Smooth muscle cell of the brain vasculature (primary cell): ENCODE measurements around the gene PTRHD1.
"Not testable (repeated sequence)": the region's sequence is repeated elsewhere in the genome, so short reads cannot be mapped to it uniquely, and the experiment has no call there.

Experiments used
- DNase-seq: peaks from one replicate; pipeline ENCODE4 v3.0.0-alpha.2; 2012; ENCODE audit warnings: low read depth, low spot score

The PTRHD1 gene

GRCh38 chr2:24809316-24810007 lies 16.3 kb upstream of the PTRHD1 start:
- no peak for DNase-seq

DNA sequence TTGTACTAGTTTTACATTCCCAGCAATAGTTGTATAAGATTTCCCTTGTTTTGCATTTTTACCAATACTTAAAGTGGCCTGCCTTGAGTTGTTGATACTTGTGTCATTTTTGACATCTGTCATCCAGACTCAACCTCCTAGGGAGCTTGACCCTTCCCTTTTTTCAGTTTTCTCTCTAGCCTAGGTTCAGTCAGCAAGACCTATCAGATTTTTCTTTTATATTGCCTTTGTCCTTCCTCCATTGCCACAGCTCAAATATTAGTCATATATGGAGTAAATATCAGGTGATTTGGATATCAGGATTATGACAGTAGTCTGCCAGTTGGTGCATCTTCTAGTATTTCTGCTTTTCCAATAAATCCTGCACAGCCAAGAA lies 13.5 kb upstream of the PTRHD1 start:
- DNase-seq, result no peak

DNA sequence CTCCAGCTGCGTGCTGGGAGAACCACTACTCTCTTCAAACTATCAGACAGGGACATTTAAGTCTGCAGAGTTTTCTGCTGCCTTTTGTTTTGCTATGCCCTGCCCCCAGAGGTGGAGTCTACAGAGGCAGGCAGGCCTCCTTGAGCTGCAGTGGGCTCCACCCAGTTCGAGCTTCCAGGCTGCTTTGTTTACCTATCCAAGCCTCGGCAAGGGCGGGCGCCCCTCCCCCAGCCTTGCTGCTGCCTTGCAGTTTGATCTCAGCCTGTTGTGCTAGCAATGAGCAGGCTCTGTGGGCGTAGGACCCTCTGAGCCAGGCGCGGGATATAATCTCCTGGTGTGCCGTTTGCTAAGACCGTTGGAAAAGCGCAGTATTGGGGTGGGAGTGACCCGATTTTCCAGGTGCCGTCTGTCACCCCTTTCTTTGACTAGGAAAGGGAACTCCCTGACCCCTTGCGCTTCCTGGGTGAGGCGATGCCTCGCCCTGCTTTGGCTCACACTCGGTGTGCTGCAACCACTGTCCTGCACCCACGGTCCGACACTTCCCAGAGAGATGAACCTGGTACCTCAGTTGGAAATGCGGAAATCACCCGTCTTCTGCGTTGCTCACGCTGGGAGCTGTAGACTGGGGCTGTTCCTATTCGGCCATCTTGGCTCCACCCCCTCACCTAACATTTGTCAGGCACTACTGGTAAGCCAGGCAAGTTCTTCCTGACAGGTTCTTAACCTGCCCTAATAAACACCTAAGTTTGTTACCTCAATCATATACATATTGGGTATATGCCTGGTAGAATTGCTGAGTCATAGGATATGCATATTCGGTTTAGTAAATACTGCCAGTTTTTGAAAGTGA lies 12.8 kb upstream of the PTRHD1 start:
- DNase-seq, result not testable (repeated sequence)

DNA sequence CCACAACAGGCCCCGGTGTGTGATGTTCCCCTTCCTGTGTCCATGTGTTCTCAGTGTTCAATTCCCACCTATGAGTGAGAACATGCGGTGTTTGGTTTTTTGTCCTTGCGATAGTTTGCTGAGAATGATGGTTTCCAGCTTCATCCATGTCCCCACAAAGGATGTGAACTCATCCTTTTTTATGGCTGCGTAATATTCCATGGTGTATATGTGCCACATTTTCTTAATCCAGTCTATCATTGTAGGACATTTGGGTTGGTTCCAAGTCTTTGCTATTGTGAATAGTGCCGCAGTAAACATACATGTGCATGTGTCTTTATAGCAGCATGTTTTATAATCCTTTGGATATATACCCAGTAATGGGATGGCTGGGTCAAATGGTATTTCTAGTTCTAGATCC lies 7.3 kb upstream of the PTRHD1 start:
- not testable (repeated sequence) for DNase-seq

DNA sequence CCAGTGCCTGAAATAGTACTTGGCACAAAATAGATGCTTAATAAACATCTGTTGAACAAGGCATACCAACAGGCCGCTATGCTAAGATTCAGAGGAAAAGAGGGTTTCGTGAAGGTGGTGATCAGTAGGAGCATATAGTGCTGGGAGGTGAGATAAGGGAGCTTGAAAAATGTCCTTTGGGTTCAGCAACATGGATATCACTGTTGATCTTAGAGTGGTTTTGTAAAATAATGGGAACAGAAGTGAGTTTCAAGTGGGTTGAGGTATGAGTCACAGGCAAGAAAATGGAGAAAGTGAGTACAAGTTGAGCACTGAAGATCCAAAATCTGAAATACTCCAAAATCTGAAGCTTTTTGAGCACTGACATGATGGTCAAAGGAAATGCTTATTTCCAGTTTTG lies 4.5 kb upstream of the PTRHD1 start:
- no peak for DNase-seq

- no peak for DNase-seq
These were observed 707 bp upstream of the PTRHD1 start for GRCh38 chr2:24793761-24794435.

GRCh38 chr2:24792542-24792873 lies 683 bp downstream of the PTRHD1 start:
- no peak for DNase-seq

GRCh38 chr2:24791452-24791851 lies 1.7 kb downstream of the PTRHD1 start:
- DNase-seq, result no peak

DNA sequence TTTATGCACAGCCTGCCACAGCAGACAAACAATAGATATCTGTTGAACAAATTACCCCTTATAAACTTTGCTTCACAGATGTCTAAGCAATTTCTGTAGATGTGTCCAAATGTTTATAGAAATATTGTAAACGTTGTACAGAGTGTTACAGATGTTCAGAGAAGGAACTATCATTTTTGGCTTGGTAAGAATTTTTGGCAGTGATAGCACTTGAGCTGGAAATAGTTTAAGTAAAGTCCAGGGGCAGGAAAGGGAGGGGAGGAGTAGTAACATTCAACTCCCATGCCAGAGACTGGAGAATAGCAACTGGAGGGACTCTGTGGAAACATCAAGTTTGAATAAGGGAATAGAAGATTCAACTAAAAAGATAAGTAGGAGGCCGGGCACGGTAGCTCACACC lies 4.4 kb downstream of the PTRHD1 start:
- no peak for DNase-seq

DNA sequence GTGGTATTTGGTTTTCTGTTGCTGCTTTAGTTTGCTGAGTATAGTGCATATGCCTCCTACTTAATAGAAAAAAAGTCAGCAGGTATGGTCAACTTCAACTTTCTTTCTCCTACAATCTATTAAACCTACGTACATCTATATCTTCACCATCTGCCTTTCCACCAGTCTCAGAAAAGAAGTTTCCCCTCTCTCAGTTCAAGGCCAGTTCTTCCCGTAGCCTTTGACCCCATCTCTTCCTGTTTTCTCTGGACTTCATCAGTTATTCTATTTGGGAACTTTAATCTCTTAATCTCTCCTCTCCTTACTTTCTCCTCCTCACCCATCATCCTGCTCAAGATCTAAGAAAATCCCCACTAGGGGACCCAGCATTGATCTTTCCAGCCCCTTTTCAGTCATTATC lies 5.7 kb downstream of the PTRHD1 start:
- DNase-seq, result no peak

GRCh38 chr2:24785671-24786321 lies 7.4 kb downstream of the PTRHD1 start:
- DNase-seq, result no peak

DNA sequence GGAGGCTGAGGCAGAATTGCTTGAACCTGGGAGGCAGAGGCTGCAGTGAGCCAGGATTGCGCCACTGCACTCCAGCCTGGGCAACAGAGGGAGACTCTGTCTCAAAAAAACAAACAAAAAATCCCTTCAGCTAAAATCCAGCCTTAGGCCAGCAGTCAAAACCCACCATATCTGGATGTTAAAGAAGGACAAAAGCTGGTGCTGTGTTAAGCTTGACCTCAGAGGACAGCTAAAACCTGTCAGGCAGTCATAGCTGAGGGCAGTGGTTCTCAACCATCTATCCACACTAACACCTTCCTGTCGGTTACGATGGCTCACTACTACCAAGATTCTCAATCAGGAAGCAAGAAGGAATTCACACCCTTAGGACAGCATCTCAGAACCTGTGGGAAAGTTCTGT lies 9.6 kb downstream of the PTRHD1 start:
- no peak for DNase-seq

GRCh38 chr2:24779116-24779515 lies 14.1 kb downstream of the PTRHD1 start:
- no peak for DNase-seq

DNA sequence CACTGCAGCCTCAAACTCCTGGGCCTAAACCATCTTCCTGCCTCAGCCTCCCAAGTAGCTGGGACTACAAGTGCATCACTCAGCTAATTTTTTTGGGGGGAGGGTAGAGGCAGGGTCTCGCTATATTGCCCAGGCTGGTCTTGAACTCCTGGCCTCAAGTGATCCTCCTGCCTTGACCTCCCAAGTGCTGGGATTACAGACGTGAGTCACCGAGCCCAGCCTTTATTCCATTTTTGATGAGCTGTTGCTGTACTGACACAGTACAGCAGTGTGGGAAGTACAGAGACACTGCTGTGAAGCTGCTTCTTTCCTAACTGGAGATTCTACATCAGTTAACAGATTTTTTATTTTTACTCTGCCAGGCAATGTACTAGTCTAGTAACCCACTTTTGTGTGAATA lies 18.8 kb downstream of the PTRHD1 start:
- no peak for DNase-seq

- DNase-seq, result peak; percentile 46
These were observed 21.2 kb downstream of the PTRHD1 start for GRCh38 chr2:24771764-24772586.

GRCh38 chr2:24771061-24771460 lies 22.1 kb downstream of the PTRHD1 start:
- no peak for DNase-seq

DNA sequence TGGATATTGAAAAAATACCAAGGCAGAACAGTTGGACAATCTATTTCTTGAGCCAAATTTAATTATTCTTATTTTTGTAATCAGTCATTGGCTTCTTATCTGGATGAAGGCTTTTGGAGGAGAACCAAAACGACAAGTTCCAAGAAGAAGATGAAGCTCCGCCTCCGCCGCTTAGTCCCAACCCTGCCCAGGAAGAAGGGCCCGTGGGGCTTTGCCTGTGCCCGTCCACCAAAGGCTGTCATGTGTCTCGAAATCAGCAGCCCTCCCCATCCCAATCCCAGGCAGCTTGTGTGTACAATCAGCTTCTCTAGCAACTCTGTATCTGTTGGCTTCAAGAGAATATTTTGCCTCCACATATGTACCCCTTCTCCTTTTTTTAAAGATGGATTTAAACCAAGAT lies 24.6 kb downstream of the PTRHD1 start:
- DNase-seq, result no peak

DNA sequence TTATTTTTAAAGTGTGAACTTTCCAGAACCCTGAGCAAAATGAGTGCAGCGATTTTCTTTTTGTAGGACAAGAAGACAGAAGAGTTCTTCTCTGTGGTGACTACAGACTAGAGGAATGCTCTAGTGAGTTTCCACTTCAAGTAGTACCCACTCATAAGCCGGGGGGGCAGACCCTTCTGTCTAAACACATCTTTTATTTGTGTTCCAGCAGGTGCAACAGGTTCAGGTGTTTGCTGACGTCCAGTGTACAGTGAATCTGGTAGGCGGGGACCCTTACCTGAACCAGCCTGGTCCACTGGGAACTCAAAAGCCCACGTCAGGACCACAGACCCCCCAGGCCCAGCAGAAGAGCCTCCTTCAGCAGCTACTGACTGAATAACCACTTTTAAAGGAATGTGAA lies 25.2 kb downstream of the PTRHD1 start:
- no peak for DNase-seq

- DNase-seq, result no peak
These were observed 26.6 kb downstream of the PTRHD1 start for GRCh38 chr2:24766609-24767008.

DNA sequence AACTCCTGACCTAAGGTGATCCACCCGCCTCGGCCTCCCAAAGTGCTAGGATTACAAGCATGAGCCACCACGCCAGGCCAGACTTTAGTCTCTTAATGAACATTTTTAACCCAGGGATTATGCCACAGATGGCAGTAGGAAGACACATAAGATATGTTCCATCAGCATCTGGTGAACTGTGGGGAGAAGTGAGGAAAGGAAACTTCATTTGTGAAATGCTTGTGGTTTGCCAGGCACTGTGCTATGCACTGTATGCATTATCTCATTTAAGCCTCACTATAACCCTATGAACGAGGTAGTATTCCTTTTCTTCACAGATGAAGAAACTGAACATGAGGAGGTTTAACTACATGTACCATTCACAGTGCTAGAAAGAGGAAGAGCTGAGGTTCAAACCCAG lies 29.3 kb downstream of the PTRHD1 start:
- no peak for DNase-seq

DNA sequence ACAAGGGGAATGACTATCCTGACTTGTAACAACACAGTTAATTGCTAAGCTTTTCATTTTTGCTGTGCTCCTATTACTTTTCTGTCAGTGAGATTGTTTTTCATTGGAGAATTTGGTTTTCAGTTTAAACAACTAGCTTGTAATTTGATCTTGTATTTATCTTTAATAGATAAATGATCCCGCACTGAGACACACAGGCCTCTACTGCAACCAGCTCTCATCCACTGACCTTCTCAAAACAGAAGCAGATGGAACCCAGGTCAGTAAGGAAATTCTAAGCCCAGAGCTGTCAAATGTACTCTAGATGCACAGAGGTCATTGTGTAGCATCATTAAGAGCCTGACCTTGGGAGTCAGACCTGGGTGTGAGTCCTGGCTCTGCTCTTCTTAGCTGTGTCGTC lies 30.7 kb downstream of the PTRHD1 start:
- no peak for DNase-seq
